Islet of Langerhans (tissue), 1 donor: ENCODE data around the gene AFF3.
"Not testable (repeated sequence)": the region's sequence is repeated elsewhere in the genome, so short reads cannot be mapped to it uniquely, and the experiment has no call there.

Experiments used
- FAIRE-seq: peaks from one replicate; lab custom pipeline; 2011; peaks lifted over from hg19 to GRCh38; lab: Jason Lieb, UNC

Gene AFF3

DNA sequence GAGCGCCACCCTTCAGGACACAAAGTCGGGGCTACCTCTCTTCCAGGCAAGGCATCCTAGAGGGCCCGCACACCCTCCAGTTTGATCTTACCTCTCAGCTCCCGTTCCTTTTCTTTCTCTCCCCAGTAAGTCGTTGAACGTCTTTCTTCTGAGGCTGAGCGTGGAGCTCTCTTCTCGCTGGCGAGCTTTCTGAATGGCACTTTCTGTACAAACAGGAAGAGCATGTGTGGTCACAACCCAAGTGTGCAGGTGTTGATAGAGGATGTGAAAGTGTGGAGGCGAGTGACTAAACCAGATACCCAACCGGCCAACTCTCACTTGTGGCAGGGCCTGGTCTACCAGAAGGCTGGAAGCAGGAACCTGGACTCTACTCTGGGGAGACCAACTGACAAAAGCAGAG is at the start of gene AFF3:
TSS of gene AFF3 (minus strand) at position 198 of the 400 bp plus-strand sequence. CDS start 38,136 bp downstream, outside the sequence.
- no peak for FAIRE-seq

- FAIRE-seq: no peak
Observed at GRCh38 chr2:100189387-100189786, 47.0 kb upstream of the AFF3 start.

- FAIRE-seq: no peak
Observed at GRCh38 chr2:100188326-100188725, 45.9 kb upstream of the AFF3 start.

- no peak for FAIRE-seq
Observed at GRCh38 chr2:100186126-100186525, 43.7 kb upstream of the AFF3 start.

DNA sequence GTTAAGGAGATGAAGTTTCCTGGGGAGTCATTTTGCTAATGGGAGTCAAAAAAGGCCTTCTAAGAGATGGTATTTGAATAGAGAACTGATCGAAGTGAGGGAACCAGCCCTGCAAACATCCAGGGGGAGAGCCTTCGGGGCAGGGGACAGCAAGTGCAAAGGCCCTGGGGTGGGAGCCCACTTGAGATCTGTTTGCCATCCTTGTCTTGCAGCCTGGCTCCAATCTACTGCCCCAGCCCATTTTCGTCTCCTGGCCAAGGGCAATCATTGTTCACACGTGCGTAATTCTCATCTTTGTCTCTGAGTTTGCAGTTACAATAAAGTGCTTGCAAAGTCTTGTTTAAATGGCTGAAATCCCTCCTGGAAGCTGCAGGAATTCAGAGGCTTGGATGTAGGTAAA is 43.1 kb upstream of the AFF3 start:
- FAIRE-seq: no peak

DNA sequence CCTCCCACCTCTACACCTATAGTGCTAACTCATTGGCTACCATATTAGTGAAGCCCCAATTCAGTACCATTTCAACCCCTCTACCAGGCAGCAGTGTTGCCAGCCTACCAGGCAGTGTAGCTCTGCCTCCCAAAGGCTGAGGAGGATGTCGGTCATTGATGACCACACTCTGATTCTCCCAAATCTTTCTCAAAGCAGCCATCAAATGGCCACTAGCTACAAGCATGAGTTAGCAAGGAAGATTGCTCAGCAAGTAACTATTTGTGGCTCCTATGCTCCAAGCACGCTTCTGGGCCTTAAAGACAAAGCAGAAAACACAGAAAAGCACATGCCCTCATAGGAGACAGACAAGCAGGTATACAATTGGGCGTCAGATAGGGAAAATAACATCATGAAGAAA is 42.7 kb upstream of the AFF3 start:
- no peak for FAIRE-seq

DNA sequence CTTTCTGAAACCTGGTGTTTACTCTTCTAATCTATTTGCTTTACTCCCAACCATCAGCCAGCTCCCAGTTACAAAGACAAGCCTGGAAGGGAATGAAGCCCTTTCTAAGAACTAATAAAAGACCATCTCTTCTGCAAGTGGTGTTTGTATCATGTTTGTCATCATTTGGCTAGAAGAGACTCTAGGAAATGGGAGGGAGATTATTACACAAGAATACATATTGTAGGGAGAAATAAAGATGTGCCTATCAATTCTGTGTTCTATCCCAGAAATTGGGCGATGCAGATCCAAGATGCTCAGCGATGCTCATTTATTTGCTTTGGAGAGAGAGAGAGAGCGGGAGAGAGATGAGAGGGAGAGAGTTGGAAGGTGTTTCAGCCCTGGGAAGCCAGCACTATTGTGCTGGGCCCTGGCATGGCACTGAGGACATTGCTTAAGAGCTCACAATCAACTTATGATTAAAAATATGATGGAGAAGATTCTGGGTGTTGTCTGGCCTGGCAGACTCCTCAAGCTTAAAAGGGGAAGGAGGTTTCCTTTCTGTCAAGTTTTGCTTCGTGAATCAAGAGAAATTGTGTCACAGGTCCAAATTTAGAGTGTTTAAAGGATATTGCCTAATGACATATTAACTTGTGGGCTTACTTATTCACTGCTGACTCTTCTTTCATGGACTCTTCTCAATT is 41.8 kb upstream of the AFF3 start:
- no peak for FAIRE-seq

DNA sequence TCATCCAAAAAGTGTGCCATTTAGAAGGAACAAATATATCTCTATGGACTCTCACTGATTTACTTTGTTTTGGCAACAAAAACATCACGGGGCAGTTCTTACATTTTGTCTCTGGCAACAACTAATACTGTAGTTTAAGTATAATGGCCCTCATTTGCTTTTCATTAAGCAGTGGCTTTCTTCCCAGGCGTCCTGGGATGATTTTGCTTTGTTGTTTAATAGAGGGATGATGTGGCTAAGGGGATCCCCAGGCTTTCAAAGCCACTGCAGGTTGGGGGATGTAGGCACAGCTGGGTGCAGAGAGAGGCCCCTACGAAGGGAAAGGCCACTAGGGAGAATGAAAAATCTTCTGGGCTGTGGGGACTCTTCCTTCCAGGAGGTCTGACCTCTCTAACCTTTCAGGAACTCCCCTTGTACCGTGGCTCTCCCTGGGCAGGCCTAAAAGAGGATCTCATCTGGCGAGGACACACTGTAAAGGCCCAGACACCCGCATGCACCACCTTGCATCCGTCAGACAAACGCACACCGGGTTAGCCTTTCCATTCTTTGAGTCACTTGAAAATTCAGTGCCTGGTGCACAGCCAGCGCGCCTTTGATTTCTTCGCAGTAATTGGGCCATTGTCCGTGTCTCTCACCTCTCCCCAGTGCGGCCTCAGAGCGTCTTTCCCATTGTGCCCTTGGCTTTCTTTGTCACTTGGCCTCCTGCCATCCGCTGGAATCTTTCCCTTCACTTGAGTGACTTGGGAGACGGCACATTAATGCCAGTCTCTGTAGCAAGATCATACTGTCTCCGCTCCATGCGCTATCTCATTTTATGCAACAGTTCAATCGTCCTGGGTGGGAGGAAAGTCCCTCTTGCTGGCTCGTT is 40.3 kb upstream of the AFF3 start:
- no peak for FAIRE-seq

- FAIRE-seq: no peak
Observed at GRCh38 chr2:100180503-100180902, 38.1 kb upstream of the AFF3 start.

DNA sequence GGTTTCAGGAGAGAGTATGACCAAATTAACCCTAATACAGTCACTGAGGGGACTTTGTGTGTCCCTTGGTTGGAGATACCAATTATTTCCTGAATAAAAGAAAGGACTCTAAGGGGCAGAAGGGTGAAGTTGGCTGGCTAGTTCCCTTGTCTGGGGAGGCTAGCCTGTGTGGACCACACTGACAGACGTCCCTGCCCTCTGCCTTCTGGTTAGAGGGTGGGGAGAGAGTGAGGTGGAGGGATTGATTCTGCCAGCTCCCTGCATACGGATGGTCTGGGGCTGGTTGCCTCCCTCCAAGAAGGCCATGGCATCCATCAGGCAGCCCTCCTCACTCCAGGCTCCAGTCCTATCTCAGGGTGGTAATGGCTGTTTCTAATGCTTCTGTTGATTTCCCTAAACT is 37.4 kb upstream of the AFF3 start:
- no peak for FAIRE-seq

DNA sequence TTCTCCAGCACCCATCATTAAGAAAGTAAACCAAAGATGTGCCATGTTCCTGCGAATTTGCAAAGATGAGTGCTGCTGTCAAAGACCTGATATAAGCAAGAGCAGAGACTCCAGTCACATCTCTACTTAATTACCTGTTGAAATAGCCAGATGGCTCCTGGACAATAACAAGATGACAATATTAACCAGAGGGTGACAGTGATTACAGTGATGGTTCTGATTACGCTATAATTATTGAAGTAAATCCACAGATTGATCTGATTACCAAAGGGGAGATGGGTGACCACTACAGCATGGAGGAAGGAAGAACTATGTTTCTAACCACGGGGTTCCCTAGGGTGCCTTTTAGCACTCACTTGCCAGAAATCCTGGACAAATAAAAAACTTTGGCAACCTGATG is 36.5 kb upstream of the AFF3 start:
- FAIRE-seq: no peak

GRCh38 chr2:100178085-100178788 is 35.8 kb upstream of the AFF3 start:
- no peak for FAIRE-seq

DNA sequence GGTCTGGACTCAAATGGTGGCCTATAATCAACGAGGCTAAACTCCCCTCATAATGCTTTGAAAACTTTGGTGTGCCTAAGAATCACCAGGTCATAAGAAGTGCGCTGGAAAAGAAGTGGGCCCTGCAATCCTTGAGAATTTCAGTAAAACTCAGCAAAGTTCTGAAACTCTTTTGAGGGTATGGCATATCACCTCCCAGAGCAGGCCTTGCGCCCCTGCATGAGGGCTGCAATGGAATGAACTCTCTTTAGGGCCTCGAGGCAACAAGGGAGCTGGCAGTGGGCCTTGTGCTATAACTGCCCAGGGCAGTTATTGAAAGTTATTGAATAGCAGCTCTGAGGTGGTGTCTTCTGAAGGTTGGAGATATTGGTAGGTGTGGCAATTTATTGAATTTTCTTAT is 34.5 kb upstream of the AFF3 start:
- FAIRE-seq: no peak

GRCh38 chr2:100174026-100174431 is 31.6 kb upstream of the AFF3 start:
- FAIRE-seq: no peak

GRCh38 chr2:100166701-100167100 is 24.3 kb upstream of the AFF3 start:
- no peak for FAIRE-seq

DNA sequence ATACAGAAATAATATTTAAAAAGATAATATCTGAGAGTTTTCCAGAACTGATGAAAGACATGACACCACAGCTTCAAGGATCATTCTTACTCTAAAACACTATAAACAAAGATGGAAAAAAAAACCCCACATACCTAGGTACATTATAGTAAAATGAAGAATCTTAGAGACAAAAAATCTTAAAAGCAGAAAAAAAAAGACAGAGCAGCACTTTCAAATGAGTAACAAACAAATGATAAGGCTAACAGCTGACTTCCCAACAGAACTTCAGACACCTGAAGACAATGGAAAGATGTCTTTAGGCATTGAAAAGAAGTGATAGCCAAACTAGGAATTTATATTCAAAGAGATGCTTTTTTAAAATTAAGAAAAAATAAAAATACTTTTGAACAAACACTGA is 21.2 kb upstream of the AFF3 start:
- FAIRE-seq: no peak

DNA sequence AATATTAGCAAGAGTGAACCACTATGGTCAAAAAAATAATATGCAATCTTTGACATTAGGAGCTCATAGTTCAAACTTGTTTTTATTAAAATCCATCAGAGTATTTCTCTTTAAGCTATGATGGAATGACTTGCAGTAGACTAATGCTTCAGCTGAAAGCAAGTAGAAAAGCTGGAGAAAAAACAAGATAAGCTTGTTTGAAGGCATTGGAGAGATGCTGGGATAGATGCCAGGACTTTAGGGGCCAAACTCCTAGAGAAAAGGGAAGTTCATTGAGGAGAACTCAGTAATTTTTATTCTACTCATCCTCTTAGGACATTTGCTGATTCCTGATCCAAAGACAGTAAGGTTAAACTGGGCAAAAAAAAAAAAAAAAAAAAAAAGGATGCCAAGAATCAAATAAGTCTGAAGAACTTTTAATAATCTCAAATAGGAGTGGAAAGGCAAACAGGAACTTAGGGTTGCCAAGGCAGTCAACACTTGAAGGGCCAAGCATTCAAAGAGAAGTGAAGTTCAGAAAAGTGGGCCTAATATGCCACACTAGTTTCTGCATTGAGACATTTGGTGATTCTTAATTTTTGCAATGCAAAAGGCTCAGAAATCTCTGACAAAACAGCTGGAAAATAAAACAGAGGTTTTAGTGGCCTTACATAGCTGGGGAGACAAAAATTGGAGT is 19.7 kb upstream of the AFF3 start:
- FAIRE-seq: no peak

DNA sequence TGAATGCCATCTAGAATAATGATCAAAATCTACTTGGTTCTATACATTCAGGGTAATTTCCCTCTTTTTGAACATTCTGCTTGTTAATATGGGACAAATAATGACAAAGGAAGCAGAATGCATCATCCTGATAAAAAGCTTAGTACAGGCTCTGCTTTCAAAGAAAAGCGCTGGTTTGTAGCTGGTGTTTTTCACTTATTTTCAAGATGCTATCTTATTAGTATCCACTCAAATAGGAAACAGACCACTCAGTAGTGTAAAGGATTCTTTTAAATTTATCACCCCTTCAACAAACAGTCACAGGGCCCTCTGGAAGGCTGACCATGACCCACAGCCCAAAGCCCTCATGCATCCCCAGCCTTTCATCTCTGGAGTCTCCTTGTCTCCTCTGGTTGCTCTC is 18.0 kb upstream of the AFF3 start:
- FAIRE-seq: no peak

GRCh38 chr2:100151832-100152231 is 9.4 kb upstream of the AFF3 start:
- FAIRE-seq: not testable (repeated sequence)

GRCh38 chr2:100151310-100151709 is 8.9 kb upstream of the AFF3 start:
- no peak for FAIRE-seq

DNA sequence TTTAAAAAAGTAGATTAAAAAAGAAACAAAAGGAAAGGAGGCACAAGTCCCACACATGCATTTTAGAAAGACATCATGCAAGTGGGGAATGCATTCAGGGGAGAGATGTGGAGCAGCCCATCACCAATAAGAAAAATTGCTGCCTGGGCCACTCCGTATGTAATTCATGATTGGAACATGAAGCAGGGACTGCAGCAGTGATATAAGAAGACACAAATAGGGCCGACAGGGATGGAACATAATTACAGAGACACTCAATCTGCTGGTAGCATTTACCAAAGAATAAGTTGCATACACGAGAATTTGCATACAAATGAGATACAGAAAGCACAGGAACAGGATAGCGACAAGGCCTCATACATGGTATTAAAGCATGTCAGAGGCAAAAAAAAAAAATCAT is 6.5 kb upstream of the AFF3 start:
- no peak for FAIRE-seq

- FAIRE-seq: no peak
Observed at GRCh38 chr2:100146657-100146960, 4.2 kb upstream of the AFF3 start.
